ENCODE measurements around the gene PLD1.

The PLD1 gene

DNA sequence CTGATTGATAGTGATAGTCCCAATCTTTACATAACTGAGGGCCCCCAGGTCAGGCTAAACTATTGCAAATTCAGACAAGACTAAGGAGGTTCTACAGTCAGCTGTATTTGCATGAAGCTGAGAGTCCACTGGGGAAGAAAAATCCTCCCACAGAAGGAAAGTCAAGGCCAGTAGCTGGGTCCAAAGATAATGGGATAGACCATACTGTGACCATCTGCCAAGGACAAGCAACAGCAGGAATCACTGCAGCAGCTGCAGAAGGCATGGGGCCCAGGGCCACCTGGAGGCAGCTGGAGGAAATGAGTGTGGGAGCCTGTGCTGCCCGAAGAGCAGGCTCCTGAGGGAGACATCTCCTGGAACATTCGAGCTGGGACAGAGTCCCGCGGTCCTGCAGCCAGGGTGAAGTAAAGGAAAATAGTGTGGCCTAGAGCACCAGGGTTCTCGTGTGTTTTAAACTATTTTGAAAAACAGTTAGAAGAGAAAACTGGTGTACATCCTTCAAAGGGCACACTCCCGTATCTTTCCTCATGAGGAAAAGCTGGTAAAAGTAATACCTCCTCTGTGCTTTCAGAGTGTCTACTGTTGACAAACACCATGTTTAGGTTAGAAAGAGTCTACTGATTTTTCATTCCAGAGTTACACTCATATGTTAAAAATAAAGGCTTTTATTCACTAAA is 19.7 kb upstream of the PLD1 start:
- Histone ChIP-seq H3K27ac (no peak overlapping the region; the same call in 1 of the 2 replicates), H3K4me3 (ENCODE audit: low read depth, low read length) (no peak overlapping the region), H3K36me3 (no peaks in the 10 kb centered on the region), H3K9me3 (ENCODE audit: severe bottlenecking) (no peaks in the 10 kb centered on the region), H3K27me3 (ENCODE audit: insufficient read depth, low read depth, severe bottlenecking) (no peaks in the 10 kb centered on the region)
- TF ChIP-seq, protein P1, sequence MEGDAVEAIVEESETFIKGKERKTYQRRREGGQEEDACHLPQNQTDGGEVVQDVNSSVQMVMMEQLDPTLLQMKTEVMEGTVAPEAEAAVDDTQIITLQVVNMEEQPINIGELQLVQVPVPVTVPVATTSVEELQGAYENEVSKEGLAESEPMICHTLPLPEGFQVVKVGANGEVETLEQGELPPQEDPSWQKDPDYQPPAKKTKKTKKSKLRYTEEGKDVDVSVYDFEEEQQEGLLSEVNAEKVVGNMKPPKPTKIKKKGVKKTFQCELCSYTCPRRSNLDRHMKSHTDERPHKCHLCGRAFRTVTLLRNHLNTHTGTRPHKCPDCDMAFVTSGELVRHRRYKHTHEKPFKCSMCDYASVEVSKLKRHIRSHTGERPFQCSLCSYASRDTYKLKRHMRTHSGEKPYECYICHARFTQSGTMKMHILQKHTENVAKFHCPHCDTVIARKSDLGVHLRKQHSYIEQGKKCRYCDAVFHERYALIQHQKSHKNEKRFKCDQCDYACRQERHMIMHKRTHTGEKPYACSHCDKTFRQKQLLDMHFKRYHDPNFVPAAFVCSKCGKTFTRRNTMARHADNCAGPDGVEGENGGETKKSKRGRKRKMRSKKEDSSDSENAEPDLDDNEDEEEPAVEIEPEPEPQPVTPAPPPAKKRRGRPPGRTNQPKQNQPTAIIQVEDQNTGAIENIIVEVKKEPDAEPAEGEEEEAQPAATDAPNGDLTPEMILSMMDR (IDR thresholded peaks at IDR 0.05; ENCODE audit: low read depth, low read length), result peak; percentile 92
- peak; percentile 88 for DNase-seq

DNA sequence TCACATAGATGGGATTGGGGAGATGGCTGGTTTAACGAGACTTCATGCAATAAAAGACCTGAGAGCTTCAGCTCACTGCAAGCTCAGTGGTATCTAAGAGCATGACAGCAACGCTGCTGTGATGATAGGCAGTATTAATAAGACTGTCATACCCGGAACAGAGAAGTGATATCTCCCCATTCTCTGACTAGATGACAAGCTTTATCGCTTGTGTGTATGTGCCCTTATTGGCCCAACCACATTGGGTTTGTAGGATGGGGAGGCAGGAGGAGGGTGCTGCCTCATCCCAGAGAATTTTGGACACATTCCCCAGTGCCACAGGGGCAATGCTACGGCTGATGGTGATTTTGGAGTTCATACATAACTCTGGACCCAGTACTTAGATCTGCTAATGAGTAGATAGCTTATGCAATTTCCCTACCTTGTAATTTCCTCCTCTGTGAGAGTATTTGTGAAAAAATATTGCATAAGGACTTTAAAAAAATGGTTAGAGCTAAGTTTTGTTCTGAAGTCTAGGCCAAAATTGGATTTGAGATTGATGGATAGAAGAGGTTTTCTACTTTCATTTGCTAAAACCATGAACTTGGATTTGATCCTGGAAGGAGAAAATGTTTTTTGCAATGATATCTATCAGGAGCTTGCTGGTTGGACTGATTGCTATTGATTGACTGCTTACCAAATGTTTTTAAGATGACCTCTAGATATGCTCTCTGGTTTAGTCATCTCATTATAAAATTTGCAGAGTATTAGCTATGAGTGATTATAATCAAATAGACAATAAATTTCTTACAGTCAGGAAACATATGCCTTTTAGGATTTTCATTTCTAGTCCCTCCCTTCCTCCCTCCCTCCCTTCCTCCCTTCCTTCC is 18.9 kb upstream of the PLD1 start:
- Histone ChIP-seq H3K27me3 (ENCODE audit: insufficient read depth, low read depth, severe bottlenecking) (no peaks in the 10 kb centered on the region), H3K9me3 (ENCODE audit: severe bottlenecking) (no peaks in the 10 kb centered on the region), H3K27ac (no peak overlapping the region), H3K4me3 (ENCODE audit: low read depth, low read length) (no peak overlapping the region), H3K36me3 (no peaks in the 10 kb centered on the region)
- no peak for DNase-seq
- TF ChIP-seq, protein P1 (IDR thresholded peaks at IDR 0.05; ENCODE audit: low read depth, low read length), result no peak

DNA sequence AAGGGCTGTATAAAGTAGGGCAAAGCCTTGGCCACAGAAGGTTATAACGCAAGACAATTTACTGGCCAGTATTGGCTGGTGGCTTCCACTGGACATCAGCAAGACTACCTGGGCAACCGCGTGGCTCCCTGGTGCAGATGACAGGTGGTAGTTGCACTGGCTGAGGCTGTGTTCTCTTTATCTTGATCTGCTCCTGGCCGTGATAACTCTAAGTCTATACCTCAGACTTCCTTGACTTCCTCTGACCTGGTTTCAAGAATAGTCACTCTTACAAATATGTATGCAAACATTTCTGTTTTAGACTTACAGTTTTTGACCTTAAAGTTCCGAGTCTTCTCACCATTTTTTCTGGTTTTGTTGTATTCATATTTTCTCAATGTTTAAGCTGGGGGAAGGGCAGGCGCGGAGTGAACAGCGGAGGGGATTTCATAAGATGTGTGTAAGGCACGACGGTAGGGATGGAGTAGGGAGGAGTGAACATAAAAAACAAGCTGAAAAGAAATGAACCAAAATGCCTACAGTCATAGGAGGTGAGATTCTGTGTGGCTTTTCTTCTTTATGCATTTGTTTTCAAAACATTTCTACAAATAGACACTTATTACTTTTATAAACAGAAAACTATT is 17.7 kb upstream of the PLD1 start:
- H3K4me3 ChIP-seq (ENCODE audit: low read depth, low read length), result no peak overlapping the region
- no peaks in the 10 kb centered on the region for H3K27me3 ChIP-seq (ENCODE audit: insufficient read depth, low read depth, severe bottlenecking)
- no peak for DNase-seq
- TF ChIP-seq, protein P1 (IDR thresholded peaks at IDR 0.05; ENCODE audit: low read depth, low read length), result no peak
- no peak overlapping the region for H3K27ac ChIP-seq
- H3K36me3 ChIP-seq, result no peaks in the 10 kb centered on the region
- H3K9me3 ChIP-seq (ENCODE audit: severe bottlenecking), result no peaks in the 10 kb centered on the region

DNA sequence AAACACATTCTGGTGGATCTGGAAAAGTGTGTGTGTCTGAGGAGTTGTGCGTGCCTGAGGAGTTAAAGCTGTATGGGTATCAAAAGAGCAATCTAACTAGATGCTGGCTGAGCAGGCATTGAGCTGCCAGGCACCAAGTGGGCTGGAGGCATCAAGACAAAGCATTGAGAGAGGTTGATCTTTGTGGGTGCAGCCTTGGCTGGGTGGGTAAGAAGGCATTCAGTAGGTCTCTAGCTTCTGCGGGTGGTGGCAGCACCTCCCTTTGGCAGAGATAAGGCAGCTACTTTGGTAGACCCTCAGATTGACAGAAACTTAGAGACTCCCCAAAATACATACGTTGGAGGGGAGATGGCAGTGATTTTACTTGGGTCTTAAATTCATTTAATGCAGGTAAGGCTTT is 17.1 kb upstream of the PLD1 start:
- Histone ChIP-seq H3K27me3 (ENCODE audit: insufficient read depth, low read depth, severe bottlenecking) (no peaks in the 10 kb centered on the region), H3K27ac (no peak overlapping the region), H3K4me3 (ENCODE audit: low read depth, low read length) (no peak overlapping the region), H3K36me3 (no peaks in the 10 kb centered on the region), H3K9me3 (ENCODE audit: severe bottlenecking) (no peaks in the 10 kb centered on the region)
- TF ChIP-seq, protein P1 (IDR thresholded peaks at IDR 0.05; ENCODE audit: low read depth, low read length), result no peak
- DNase-seq, result no peak

DNA sequence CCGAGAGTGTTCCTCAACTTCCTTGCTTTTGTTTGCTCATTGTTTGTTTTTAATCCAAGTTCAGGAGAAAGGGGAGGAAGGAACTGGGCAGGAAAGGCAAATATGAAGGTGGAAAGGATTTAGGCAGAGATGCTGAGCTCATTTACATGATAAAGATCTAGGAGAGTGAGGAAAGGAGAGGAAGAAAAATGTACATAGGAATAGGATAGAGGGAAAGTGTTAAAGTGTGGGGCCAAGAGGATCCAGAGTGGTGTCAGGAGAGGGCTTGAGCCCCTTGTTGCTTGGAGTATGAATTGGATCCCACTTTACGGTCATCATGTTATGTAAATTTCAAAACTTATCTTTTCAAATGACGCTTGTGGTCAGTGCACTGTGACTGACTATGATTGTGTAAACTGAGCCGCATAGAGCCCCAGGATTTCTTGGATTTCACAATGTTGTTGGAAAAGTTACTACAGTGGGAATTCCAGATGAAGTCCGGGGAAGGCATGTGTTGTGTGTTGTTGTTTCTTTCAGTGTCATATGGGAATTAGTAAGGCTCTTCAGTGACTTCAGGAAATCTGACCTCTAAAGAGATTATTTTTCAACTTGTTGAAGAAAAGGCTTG is 15.0 kb upstream of the PLD1 start:
- Histone ChIP-seq H3K9me3 (ENCODE audit: severe bottlenecking) (no peaks in the 10 kb centered on the region), H3K36me3 (no peaks in the 10 kb centered on the region), H3K4me3 (ENCODE audit: low read depth, low read length) (no peak overlapping the region), H3K27me3 (ENCODE audit: insufficient read depth, low read depth, severe bottlenecking) (no peaks in the 10 kb centered on the region), H3K27ac (no peak overlapping the region)
- TF ChIP-seq, protein P1 (IDR thresholded peaks at IDR 0.05; ENCODE audit: low read depth, low read length), result no peak
- no peak for DNase-seq

Data from WERI-Rb-1 (cell line).